H1 (cell line): ENCODE results near the gene PTPN3. TPM values are rescaled to one million over a fixed set of nuclear protein-coding genes. Genes with fewer than 3 reads are reported as not detected.

Experiments used
- CTCF ChIA-PET: fragments of 300-600 bp; sonication (Branson Sonifier 250); formaldehyde crosslinking; loops from one replicate; lab custom pipeline; 2021; ENCODE audit not compliant: partially characterized antibody; lab: Charles Lee
- POLR2A ChIA-PET: fragments of 300-600 bp; sonication (Branson Sonifier 250); formaldehyde crosslinking; loops from one replicate; lab custom pipeline; 2021; ENCODE audit warnings: inconsistent platforms; ENCODE audit not compliant: partially characterized antibody; lab: Charles Lee
- DNase-seq, 2 experiments: peaks; one replicate each; pipeline versions ENCODE4 v3.0.0 to v3.0.0-alpha.2; 2010 to 2022; ENCODE audit warnings: low spot score in 2 of 2, low read depth in 1 of 2, mixed read lengths in 1 of 2
- FAIRE-seq: peaks from 2 replicates; lab custom pipeline; 2011; peaks lifted over from hg19 to GRCh38; lab: Jason Lieb, UNC
- H2AFZ ChIP-seq: 2 replicates; pipeline ENCODE4 v1.8.1; 2012; ENCODE audit warnings: low read length, inconsistent platforms
- H2AK5ac ChIP-seq: 2 replicates; pipeline ENCODE4 v1.6.1; 2013; ENCODE audit warnings: low read depth, low read length
- H2BK120ac ChIP-seq: replicated peaks from 2 replicates; pipeline ENCODE3; 2013; ENCODE audit warnings: low read depth, low read length, inconsistent platforms
- H2BK12ac ChIP-seq: 2 replicates; pipeline ENCODE4 v1.6.1; 2013; ENCODE audit warnings: low read depth, low read length
- H2BK15ac ChIP-seq: 2 replicates; pipeline ENCODE4 v1.6.1; 2013; ENCODE audit warnings: low read length
- H2BK20ac ChIP-seq: 2 replicates; pipeline ENCODE4 v1.6.1; 2013; ENCODE audit warnings: low read length
- H2BK5ac ChIP-seq: 2 replicates; pipeline ENCODE4 v1.6.1; 2013; ENCODE audit warnings: low read depth, low read length
- H3K14ac ChIP-seq: 2 replicates; pipeline ENCODE4 v1.6.1; 2013; ENCODE audit warnings: inconsistent platforms; ENCODE audit not compliant: insufficient read length
- H3K18ac ChIP-seq: 2 replicates; pipeline ENCODE4 v1.6.1; 2013; ENCODE audit warnings: low read length; ENCODE audit errors: extremely low read depth
- H3K23ac ChIP-seq: 2 replicates; pipeline ENCODE4 v1.6.1; 2013; ENCODE audit warnings: inconsistent platforms; ENCODE audit not compliant: insufficient read length
- H3K23me2 ChIP-seq: 2 replicates; pipeline ENCODE4 v1.6.1; 2013; ENCODE audit warnings: low read depth, low read length
- H3K27ac ChIP-seq: 2 replicates; pipeline ENCODE4 v1.6.1; 2011; ENCODE audit warnings: low read depth, low read length, inconsistent platforms
- H3K27me3 ChIP-seq, 4 experiments: replicated peaks in 1 of 4; 1 replicate in 1 of 4; 2 replicates in 3 of 4; pipeline versions ENCODE4 v1.6.1 to v1.8.1; 2011 to 2013; ENCODE audit warnings: low read length in 3 of 4, mild to moderate bottlenecking in 3 of 4, inconsistent platforms in 2 of 4, mixed read lengths in 2 of 4, moderate library complexity in 1 of 4; ENCODE audit not compliant: control insufficient read depth in 3 of 4, insufficient read depth in 3 of 4; ENCODE audit errors: extremely low read depth in 1 of 4
- H3K36me3 ChIP-seq, 4 experiments: 2 replicates each; pipeline versions ENCODE4 v1.6.1 to v1.8.1; 2011 to 2013; ENCODE audit warnings: mild to moderate bottlenecking in 4 of 4, low read length in 3 of 4, moderate library complexity in 2 of 4, control low read depth in 1 of 4, inconsistent platforms in 1 of 4; ENCODE audit not compliant: insufficient read depth in 4 of 4, control insufficient read depth in 2 of 4
- H3K4ac ChIP-seq: replicated peaks from 2 replicates; pipeline ENCODE3; 2013; ENCODE audit warnings: low read length, low read depth, mixed read lengths, inconsistent platforms; ENCODE audit not compliant: insufficient read length
- H3K4me1 ChIP-seq, 4 experiments: replicated peaks in 1 of 4; 1 replicate in 1 of 4; 2 replicates in 3 of 4; pipeline versions ENCODE4 v1.6.1 to v1.8.1; 2011 to 2013; ENCODE audit warnings: low read length in 3 of 4, inconsistent platforms in 2 of 4, mixed read lengths in 1 of 4; ENCODE audit not compliant: insufficient read depth in 4 of 4, control insufficient read depth in 3 of 4
- H3K4me2 ChIP-seq, 2 experiments: 2 replicates each; pipeline versions ENCODE4 v1.6.1 to v1.8.1; 2011 to 2013; ENCODE audit warnings: low read depth in 2 of 2, low read length in 2 of 2, control low read depth in 1 of 2, inconsistent platforms in 1 of 2, mild to moderate bottlenecking in 1 of 2; ENCODE audit not compliant: insufficient read depth in 1 of 2
- H3K4me3 ChIP-seq, 4 experiments: fragments of 200-600, 300-600 bp in 1 of 4; sonication (generic), shearing (Covaris generic), sonication (Bioruptor Twin) in 1 of 4; 2 replicates each; pipeline versions ENCODE4 v1.5.1 to v1.8.1; 2011 to 2016; ENCODE audit warnings: low read length in 4 of 4, low read depth in 3 of 4, control low read depth in 2 of 4, inconsistent platforms in 2 of 4, mild to moderate bottlenecking in 2 of 4, mixed read lengths in 1 of 4, moderate library complexity in 1 of 4; ENCODE audit not compliant: insufficient read depth in 2 of 4; ENCODE audit errors: extremely low read depth in 1 of 4
- H3K56ac ChIP-seq: replicated peaks from 2 replicates; pipeline ENCODE3; 2013; ENCODE audit warnings: low read depth, mild to moderate bottlenecking, mixed read lengths, low read length, inconsistent platforms; ENCODE audit not compliant: insufficient read length
- H3K79me1 ChIP-seq: 2 replicates; pipeline ENCODE4 v1.6.1; 2013; ENCODE audit warnings: low read depth, low read length, control low read depth
- H3K79me2 ChIP-seq, 2 experiments: 2 replicates each; pipeline versions ENCODE4 v1.6.1 to v1.8.1; 2012 to 2013; ENCODE audit warnings: low read length in 2 of 2, mild to moderate bottlenecking in 2 of 2, inconsistent platforms in 1 of 2; ENCODE audit not compliant: insufficient read depth in 2 of 2, control insufficient read depth in 1 of 2
- H3K9ac ChIP-seq, 4 experiments: replicated peaks in 1 of 4; 1 replicate in 1 of 4; 2 replicates in 3 of 4; pipeline versions ENCODE4 v1.6.1 to v1.8.1; 2011 to 2013; ENCODE audit warnings: low read depth in 3 of 4, low read length in 3 of 4, control low read depth in 2 of 4, mild to moderate bottlenecking in 2 of 4, moderate library complexity in 2 of 4, inconsistent platforms in 1 of 4; ENCODE audit errors: extremely low read depth in 1 of 4
- H3K9me3 ChIP-seq, 2 experiments: 2 replicates each; pipeline versions ENCODE4 v1.6.1 to v1.8.1; 2012 to 2013; ENCODE audit warnings: mild to moderate bottlenecking in 2 of 2, moderate library complexity in 2 of 2, control low read depth in 1 of 2, inconsistent platforms in 1 of 2, low read depth in 1 of 2, low read length in 1 of 2, mixed read lengths in 1 of 2; ENCODE audit not compliant: insufficient read depth in 2 of 2
- H4K20me1 ChIP-seq, 2 experiments: replicated peaks in 1 of 2; 2 replicates each; pipeline versions ENCODE3 to v1.8.1; 2011 to 2013; ENCODE audit warnings: inconsistent platforms in 2 of 2, low read length in 2 of 2, mild to moderate bottlenecking in 1 of 2; ENCODE audit not compliant: insufficient read depth in 2 of 2, control insufficient read depth in 1 of 2
- H4K5ac ChIP-seq: 2 replicates; pipeline ENCODE4 v1.6.1; 2013; ENCODE audit warnings: low read length, low read depth, mixed read lengths, inconsistent platforms; ENCODE audit not compliant: insufficient read length
- H4K8ac ChIP-seq: 2 replicates; pipeline ENCODE4 v1.8.0; 2013; ENCODE audit warnings: mild to moderate bottlenecking, moderate library complexity, low read length, inconsistent platforms; ENCODE audit not compliant: insufficient read depth; ENCODE audit errors: extremely low read depth
- H4K91ac ChIP-seq: replicated peaks from 2 replicates; pipeline ENCODE3; 2013; ENCODE audit warnings: low read length, mixed read lengths, inconsistent platforms; ENCODE audit not compliant: insufficient read length
- ASH2L ChIP-seq: fragments of 200-600, 300-600 bp; sonication (generic); IDR thresholded peaks from one replicate; pipeline ENCODE4 v1.7.1; 2017; ENCODE audit warnings: low read length
- BACH1 ChIP-seq: IDR thresholded peaks from 2 replicates; pipeline ENCODE4 v1.6.1; 2012; ENCODE audit warnings: low read length, improper control_type of control experiment
- CBX5 ChIP-seq: fragments of 300-800, 300-1000 bp; sonication (generic); IDR thresholded peaks from 2 replicates; pipeline ENCODE4 v1.7.1; 2016; ENCODE audit warnings: antibody characterized with exemption, low read length, low read depth
- CHD2 ChIP-seq: IDR thresholded peaks from 2 replicates; pipeline ENCODE4 v1.6.1; 2012; ENCODE audit warnings: low read length, improper control_type of control experiment
- FOSL1 ChIP-seq: IDR thresholded peaks from 2 replicates; pipeline ENCODE4 v1.6.1; 2011; ENCODE audit warnings: mild to moderate bottlenecking, low read depth, low read length, moderate library complexity; ENCODE audit not compliant: insufficient read depth
- POLR2A ChIP-seq, 2 experiments: IDR thresholded peaks; 1 replicate in 1 of 2; 2 replicates in 1 of 2; pipeline ENCODE4 v1.6.1; 2011; ENCODE audit warnings: low read depth in 2 of 2, low read length in 2 of 2, mild to moderate bottlenecking in 2 of 2; ENCODE audit errors: control extremely low read depth in 1 of 2
- TAF7 ChIP-seq: optimal IDR thresholded peaks from 2 replicates; pipeline ENCODE3; 2011; ENCODE audit warnings: low read depth, mild to moderate bottlenecking, inconsistent platforms, low read length, moderate library complexity, borderline replicate concordance
- TCF12 ChIP-seq: IDR thresholded peaks from 2 replicates; pipeline ENCODE4 v1.6.1; 2011; ENCODE audit warnings: low read depth, mild to moderate bottlenecking, low read length
- whole genome bisulfite sequencing, 2 experiments: shearing (Covaris generic) in 1 of 2; methylation state at CpG; one replicate each; pipeline versions ENCODE4 v1.1.6 to v1.1.7; 2013 to 2015; ENCODE audit warnings: low lambda C conversion rate in 2 of 2, mixed read lengths in 2 of 2, inconsistent platforms in 1 of 2, low coverage in 1 of 2, missing lambda C conversion rate in 1 of 2; ENCODE audit not compliant: insufficient replicate concordance in 2 of 2, insufficient coverage in 1 of 2, insufficient read length in 1 of 2; ENCODE audit errors: extremely low coverage in 1 of 2, missing lambda C conversion rate in 1 of 2; 5-methylcytosine and 5-hydroxymethylcytosine counted together
- polyA plus RNA-seq, 7 experiments: library from polyadenylated mRNA; depleted of rRNA in 3 of 7; stranded (reverse) in 5 of 7; unstranded in 2 of 7; fragments of >200 nt in 5 of 7; fragments of 200-250 nt in 2 of 7; gene quantifications; 1 replicate in 5 of 7; 2 replicates in 1 of 7; 4 replicates in 1 of 7; pipeline versions ENCODE4 v1.2.1 to v1.2.3, GENCODE V29; 2011 to 2013; ENCODE audit warnings: missing spikeins in 2 of 7, mixed read lengths in 2 of 7
- total RNA-seq: library from RNA; stranded (reverse); fragmentation: NEBNext Ultra II Directional; extraction: Animal tissue kit (Norgen Biotek cat#: 25700); gene quantifications from 2 replicates; pipeline ENCODE4 v1.2.1, GENCODE V29; 2021

Gene PTPN3
- total and polyA plus RNA-seq, 2 of the 8 experiments (the other 6 are each of a cell fraction or from before 2014, with no cell fraction given) = 2.9 to 3.7 TPM

DNA sequence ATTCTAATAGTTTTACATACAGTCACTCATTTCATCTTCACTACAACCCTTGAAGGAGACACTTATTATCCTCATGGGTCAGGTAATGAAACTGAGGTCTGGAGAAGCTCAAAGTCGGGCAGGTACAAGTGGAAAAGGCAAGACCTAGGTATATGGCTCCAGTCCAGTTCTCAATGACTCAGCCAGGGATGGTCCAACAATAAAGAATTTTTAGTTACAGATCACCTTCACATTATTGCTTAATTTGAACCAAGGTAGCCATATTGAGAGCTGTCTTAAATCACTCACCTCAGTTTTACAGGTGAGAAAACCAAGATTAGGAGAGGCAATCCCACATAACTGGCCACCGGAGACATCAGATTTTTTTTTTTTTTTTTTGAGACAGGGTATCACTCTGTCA is 55.4 kb downstream of the PTPN3 start:
- H3K56ac ChIP-seq = no peak overlapping the region
- H3K4me1 ChIP-seq = peaks cover 0 to 6% (median 0%) of the 10 kb centered on the region in 4 experiments; a peak in 1 of 7 replicates
- no peaks in the 10 kb centered on the region for H3K9me3 ChIP-seq
- no peak overlapping the region for H3K4ac ChIP-seq
- H3K79me1 ChIP-seq = no peaks in the 10 kb centered on the region
- H2BK15ac ChIP-seq = no peak overlapping the region
- no peaks in the 10 kb centered on the region for H3K27me3 ChIP-seq
- H3K9ac ChIP-seq = no peak overlapping the region
- no peak overlapping the region for H4K5ac ChIP-seq
- no peak overlapping the region for H3K27ac ChIP-seq
- H3K23ac ChIP-seq = no peak overlapping the region
- no peaks in the 10 kb centered on the region for H4K20me1 ChIP-seq
- no peaks in the 10 kb centered on the region for H3K79me2 ChIP-seq
- POLR2A ChIA-PET = no interaction called here
- no peak overlapping the region for H3K4me2 ChIP-seq
- no peaks in the 10 kb centered on the region for H3K23me2 ChIP-seq
- no peak overlapping the region for H2BK120ac ChIP-seq
- H3K14ac ChIP-seq = no peak overlapping the region
- H3K4me3 ChIP-seq = no peak overlapping the region
- no peak overlapping the region for H2AFZ ChIP-seq
- H2BK5ac ChIP-seq = no peak overlapping the region
- FAIRE-seq (no peak), DNase-seq (no peak)
- H2BK20ac ChIP-seq = no peak overlapping the region
- H3K36me3 ChIP-seq = no peaks in the 10 kb centered on the region
- 84% methylated on average over 2 of the region's 2 CpGs; no CpG with 5 or more reads in 1 of the 2 experiments for WGBS, 2 experiments
- no peak overlapping the region for H2AK5ac ChIP-seq
- no peak overlapping the region for H4K91ac ChIP-seq
- H2BK12ac ChIP-seq = no peak overlapping the region
- no peak overlapping the region for H4K8ac ChIP-seq
- H3K18ac ChIP-seq = no peak overlapping the region
- CTCF ChIA-PET = interaction anchor here (0.6 to 6.5 kb wide), 9 partner anchors 12 to 486 kb away, joined by 3 to 151 read pairs (median 7); no protein-coding TSS in a partner anchor
- TF ChIP-seq ASH2L (no peak), CHD2 (no peak), TCF12 (no peak), POLR2A (IDR thresholded peaks at IDR 0.05; ENCODE audit: control extremely low read depth in 1 of 2, low read depth in 2 of 2, low read length in 2 of 2) (no peak), TAF7 (no peak), FOSL1 (no peak), CBX5 (no peak), BACH1 (no peak)
